ENCODE data around the gene VDAC1.
"Not testable (repeated sequence)": the region's sequence is repeated elsewhere in the genome, so short reads cannot be mapped to it uniquely, and the experiment has no call there.

The VDAC1 gene

DNA sequence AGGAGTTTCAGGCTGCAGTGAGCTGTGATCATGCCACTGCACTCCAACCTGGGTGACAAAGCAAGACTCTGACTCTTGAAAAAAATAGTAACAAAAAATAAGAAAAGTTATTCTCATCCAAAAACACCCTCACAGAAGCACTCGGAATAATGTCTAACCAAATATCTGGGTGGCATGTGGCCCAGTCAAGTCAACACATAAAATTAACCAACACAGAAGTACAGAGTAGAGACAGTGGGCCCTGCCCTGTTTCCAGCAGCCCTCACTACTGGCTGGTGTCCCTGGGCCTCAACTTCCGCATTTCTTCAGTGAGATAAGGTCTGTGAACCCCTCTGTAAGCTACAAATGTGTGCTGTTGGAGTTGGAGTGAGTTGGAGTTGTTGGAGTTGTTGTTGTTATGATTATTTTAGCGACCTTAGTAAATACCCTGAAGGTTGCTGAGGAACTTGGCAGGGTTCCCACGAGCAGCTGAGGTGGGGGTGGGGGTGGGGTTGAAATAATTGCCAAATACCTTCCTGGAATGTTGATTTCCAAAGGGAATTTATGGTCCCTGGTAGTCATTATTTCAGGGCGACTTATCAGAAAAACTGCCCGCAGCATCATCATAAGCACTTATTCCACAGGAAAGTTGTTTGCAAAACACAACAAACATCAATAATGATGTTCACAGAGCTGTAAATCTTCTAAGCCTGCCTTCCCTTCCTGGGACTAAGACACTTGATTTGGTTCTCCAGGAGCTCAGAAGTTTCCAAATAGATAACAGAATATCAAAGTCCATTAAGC lies 66.5 kb downstream of the VDAC1 start:
- DNase-seq, result no peak

GRCh38 chr5:133937628-133938027 lies 67.1 kb downstream of the VDAC1 start:
- not testable (repeated sequence) for DNase-seq

DNA sequence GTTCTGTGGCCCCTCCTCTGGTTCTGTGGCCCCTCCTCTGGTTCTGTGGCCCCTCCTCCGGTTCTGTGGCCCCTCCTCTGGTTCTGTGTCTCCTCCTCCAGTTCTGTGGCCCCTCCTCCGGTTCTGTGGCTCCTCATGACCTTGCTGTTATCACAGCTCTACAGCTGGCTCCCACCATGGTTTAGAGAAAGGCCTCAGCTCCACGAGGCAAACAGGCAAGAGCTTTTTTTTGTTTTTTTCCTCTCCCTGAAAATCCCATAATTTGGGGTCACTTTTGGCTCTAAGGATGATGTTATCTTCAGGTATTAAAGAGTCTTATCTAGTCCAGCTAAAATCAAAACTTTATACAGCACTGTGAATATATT lies 68.1 kb downstream of the VDAC1 start:
- no peak for DNase-seq

GRCh38 chr5:133935991-133936650 lies 68.7 kb downstream of the VDAC1 start:
- DNase-seq, result not testable (repeated sequence)

DNA sequence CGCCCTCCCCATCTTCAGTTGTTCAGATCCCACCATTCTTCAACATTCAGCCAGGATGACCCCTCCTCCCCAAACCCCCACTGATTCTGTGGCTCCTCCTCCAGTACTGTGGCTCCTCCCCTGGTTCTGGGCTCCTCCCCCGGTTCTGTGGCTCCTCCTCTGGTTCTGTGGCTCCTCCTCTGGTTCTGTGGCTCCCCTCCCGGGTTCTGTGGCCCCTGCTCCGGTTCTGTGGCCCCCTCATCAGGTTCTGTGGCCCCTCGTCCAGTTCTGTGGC lies 69.2 kb downstream of the VDAC1 start:
- no peak for DNase-seq

- no peak for DNase-seq
These were observed 69.7 kb downstream of the VDAC1 start for GRCh38 chr5:133934822-133935666.

DNA sequence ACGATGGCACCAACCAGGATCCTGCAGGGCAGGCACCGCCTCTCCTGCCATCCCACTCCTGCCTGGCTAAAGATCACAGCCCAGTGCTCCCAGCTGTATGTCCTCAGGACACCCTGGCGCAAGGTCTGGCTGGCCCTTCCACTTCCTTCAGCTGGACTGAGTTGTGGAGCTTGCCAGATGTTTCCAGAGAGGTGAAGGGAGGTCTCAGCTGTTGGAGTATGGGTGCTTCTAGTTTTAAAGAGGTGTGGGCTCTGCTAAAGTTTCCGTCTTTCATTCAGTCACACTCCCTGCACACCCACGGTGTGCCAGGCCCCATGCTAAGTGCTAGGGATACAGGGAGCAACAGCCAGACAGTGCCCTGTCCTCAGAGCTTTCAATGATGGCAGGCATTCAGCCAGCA lies 70.5 kb downstream of the VDAC1 start:
- no peak for DNase-seq

GRCh38 chr5:133933670-133934295 lies 71.0 kb downstream of the VDAC1 start:
- no peak for DNase-seq

DNA sequence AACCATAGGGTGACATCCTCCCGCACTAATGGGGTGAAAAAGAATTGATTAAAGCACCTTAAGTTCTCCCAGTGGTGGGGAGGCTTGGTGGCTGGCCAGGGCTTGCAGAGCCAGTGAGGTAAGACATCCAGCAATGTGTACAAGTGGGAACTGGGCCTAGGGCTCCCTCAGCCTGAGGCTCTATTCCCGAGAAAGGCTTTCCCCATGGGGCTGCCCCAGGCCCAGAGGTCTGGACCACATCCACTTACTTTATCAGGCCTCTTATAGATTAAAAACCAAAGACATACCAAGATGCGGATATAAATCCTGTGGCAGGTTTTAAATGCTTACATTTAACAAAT lies 71.6 kb downstream of the VDAC1 start:
- DNase-seq, result no peak

DNA sequence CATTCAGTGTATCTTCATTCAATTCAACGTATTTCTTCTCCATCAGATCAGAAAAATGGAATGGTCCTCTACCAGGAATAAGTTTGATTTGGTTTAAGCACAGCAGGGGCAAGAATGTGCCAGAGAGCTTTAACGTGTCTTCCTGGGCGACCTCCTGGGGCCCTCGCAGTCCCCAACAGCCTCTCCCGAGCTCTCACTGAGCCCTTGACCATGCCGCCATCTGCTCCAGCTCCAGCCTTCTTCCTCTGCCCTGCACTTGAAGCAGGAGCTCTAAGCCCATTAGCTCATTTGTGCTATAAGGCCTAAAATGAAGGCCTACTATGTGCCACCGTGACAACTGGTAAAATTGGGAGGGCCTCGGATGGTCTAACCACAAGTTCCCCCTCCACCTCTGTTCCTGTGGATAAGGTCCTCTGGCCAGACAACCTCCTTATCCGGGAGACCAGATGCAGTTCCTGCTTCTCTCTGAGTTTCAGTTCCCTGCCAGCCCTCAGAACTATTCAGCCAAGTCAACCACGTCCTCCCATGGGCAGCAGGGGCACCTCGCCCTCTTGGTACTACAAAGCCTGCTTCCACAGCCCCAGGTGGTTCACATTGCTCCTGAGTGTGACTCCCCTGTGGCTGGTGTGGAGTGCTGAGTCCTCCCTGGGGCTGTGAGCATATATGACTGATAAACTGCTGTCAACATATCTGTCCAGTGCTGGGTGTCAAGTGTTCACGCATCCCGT lies 72.2 kb downstream of the VDAC1 start:
- no peak for DNase-seq

GRCh38 chr5:133931546-133931945 lies 73.2 kb downstream of the VDAC1 start:
- no peak for DNase-seq

DNA sequence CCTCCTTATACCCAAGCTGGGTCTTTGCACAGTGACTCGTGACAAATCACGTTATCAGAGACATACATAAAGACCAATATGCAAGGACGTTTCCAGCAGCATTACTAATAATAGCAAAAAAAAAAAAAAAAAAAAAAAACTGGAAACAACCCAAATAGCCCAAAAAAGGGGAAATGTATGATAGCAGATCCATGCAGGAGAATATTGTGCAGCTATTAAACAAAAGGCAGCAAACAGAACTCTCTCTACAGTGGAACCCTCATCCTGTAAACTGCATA lies 74.0 kb downstream of the VDAC1 start:
- no peak for DNase-seq

DNA sequence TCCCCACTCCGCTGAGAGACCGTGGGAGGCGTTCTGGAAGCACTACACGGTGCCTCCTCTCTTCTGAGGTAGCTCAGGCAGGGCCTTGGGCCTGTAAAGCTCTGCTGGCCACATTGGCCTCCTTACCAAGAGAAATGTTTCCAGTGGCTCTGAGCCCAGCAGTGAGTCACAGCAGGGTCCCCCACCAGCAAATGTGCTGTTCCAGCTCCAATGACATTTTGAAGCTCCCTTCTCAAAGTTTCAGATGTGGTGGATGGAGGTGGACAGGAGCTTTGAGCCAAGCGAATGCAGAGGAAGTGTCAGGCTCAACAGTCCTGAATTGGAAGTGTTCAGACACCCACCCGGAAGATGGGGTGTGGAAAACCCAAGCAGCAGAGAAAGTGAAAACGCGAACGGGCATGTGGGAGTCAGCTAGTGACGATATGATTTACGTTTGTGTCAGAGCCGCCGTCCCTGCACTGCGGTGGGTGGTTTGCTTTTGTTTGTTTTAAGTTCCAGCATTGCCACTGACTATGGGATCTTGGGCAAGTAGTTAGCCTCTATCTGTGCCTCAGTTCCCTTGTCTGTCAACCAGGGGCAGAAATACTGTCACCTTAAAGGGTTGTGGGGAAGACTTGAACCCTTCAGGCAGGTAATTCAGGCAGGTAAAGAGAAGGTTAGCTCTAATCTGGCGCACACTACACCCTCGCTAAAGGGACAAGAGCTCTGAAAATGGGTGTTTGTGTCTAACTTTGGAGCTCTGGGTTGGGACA lies 74.5 kb downstream of the VDAC1 start:
- DNase-seq, result no peak

DNA sequence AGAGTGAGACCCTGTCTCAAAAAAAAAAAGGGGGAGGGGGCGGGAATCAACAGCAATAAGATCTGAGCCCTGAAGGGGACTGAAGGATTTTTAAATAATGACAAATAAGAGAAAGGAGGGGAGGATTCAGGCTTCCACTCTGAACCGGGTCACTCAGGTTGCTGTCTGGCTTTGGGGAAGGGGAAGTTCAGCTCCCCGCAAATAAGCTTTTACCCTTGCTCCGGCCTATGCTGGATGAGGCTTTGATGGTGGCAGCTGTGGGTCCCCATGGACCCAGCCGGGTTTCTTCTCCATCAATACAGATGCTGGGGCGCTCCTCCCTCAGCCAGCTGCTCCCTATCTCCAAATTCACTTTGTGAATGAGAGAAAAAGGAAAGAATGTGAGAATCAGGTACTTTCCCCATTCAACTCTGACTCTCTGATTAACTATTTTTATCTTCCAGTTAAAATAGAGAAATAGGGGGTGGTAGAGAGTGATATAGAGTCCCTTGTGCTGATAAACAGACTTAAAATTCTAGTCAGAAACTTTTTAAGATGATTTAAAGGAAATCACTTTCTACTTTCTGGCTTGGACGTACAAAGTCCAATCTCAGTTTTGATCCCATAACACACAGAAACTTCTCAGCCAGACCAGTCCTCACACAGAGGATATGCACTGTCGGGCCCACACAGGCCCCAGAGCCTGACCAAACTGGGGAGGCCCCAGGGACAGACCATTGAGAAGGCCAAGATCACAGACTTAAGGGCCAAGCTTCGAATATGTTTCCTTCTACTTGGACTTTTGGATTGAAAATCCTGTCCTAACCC lies 76.0 kb downstream of the VDAC1 start:
- DNase-seq, result no peak

GRCh38 chr5:133927300-133928180 lies 77.2 kb downstream of the VDAC1 start:
- DNase-seq, result no peak

DNA sequence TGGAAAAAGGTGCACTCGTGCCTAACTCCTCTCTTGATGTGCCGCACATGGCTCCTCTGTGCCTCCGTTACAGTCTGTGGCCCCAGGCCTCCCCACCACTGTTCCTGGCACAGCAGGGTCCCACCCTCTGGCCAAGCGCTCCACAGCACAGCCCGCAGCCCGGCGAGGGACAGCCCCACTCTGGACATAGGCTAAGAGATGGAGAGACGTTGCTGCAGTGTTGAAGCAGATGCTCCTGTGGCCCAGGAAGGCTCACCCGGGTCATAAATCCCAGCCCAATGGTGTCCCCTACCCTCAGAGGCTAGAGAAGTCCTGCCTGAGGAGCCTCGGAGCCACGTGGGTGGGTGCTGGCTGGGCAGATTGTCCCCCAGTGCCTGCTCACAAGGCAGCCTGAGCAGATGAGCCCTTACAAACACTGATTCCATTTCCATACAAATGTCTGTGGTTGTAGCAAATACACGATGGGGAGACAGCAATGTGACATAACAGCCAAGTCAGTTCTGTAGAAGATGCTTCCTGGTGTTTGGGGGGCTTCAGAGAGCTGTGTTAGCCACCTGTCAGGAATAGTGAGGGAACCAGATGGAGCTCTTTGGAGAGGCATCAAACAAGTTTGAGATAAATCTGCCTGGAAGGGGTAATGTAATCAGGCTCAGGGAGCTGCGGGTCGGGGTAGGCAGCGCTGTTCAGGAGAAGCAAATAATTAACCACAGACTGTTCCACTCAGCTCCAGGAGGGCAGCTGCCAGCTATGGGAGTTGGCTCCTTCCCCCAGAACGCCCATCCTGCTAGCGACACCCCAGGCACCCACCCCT lies 78.1 kb downstream of the VDAC1 start:
- no peak for DNase-seq

- DNase-seq, result no peak
These were observed 78.8 kb downstream of the VDAC1 start for GRCh38 chr5:133925866-133926488.

DNA sequence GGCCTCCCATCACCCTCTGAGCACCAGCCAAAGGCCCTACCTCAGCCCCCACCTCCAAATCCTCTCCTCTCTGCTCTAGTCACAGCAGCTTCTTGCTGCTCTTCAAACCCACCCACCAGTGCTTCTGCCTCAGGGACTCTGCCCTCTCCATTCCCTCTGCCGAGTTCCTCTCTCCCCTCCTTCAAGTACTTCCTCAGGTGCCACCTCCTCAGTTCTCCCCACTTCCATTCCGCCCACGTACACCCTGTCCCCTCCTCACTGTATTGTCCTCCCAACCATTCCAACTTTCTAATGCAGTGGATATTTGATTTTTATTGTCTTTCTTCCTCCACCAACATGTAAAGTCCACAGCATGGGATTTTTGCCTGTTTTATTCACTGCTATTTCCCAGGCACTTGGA lies 79.5 kb downstream of the VDAC1 start:
- DNase-seq, result no peak
